Body of pancreas (tissue), 4 donors: ENCODE data around the gene STXBP1.

Experiments
- POLR2A ChIP-seq, 3 donors: fragments of 450-650 bp; IDR thresholded peaks; one replicate each; pipeline ENCODE4 v1.6.1; 2016; ENCODE audit warnings: antibody characterized with exemption in 3 of 3, mild to moderate bottlenecking in 2 of 3
- TF ChIP-seq, protein P1 (sequence below), 7 experiments: fragments of 450-650 bp in 4 of 7; fragments of 200-600 bp in 3 of 7; sonication (generic) in 3 of 7; IDR thresholded peaks; one replicate each; pipeline ENCODE4 v1.5.1; 2016 to 2019; ENCODE audit warnings: antibody characterized with exemption in 7 of 7

DNA sequence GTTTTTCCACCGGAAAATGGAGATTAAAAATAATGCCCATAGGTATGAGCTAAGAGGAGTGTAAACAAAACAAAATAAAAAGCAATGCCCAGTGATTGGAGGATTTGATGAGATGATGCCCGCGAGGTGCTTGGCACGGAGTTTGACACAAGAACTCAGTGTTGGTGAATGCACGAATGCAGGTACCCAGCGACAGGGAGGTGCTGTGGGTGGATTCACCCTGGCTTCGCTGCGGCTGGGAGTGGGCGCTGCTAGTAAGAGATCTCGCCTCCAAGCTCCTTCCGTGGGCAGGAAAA lies 526 bp upstream of the STXBP1 start:
- TF ChIP-seq, protein P1, sequence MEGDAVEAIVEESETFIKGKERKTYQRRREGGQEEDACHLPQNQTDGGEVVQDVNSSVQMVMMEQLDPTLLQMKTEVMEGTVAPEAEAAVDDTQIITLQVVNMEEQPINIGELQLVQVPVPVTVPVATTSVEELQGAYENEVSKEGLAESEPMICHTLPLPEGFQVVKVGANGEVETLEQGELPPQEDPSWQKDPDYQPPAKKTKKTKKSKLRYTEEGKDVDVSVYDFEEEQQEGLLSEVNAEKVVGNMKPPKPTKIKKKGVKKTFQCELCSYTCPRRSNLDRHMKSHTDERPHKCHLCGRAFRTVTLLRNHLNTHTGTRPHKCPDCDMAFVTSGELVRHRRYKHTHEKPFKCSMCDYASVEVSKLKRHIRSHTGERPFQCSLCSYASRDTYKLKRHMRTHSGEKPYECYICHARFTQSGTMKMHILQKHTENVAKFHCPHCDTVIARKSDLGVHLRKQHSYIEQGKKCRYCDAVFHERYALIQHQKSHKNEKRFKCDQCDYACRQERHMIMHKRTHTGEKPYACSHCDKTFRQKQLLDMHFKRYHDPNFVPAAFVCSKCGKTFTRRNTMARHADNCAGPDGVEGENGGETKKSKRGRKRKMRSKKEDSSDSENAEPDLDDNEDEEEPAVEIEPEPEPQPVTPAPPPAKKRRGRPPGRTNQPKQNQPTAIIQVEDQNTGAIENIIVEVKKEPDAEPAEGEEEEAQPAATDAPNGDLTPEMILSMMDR (IDR thresholded peaks at IDR 0.05) = no peak
- no peak for TF ChIP-seq POLR2A (IDR thresholded peaks at IDR 0.05)
